K562 (cell line): ENCODE data around the gene HOXA2. TPM values are rescaled to one million over a fixed set of nuclear protein-coding genes. Genes with fewer than 3 reads are reported as not detected.
A peak's percentile ranks its signal among the peaks of the same experiment; 100 is the strongest.

Experiments
- ADNP ChIP-seq: fragments of 200-800 bp; sonication (Bioruptor generic); IDR thresholded peaks from 2 replicates; pipeline ENCODE4 v1.6.1; 2016; ENCODE audit warnings: missing genetic modification characterization, missing compliant biosample characterization
- ARID2 ChIP-seq: fragments of 450-650 bp; IDR thresholded peaks from 2 replicates; pipeline ENCODE4 v1.6.1; 2017; ENCODE audit warnings: antibody characterized with exemption, mild to moderate bottlenecking
- CBFA2T3 ChIP-seq: fragments of 450-650 bp; IDR thresholded peaks from 2 replicates; pipeline ENCODE4 v1.6.1; 2017
- FOXK2 ChIP-seq, 2 experiments: fragments of 450-650 bp; IDR thresholded peaks in 1 of 2; conservative IDR thresholded peaks in 1 of 2; 2 replicates each; pipeline ENCODE4 v1.6.1; 2016; ENCODE audit warnings: low read depth in 2 of 2, mild to moderate bottlenecking in 1 of 2
- NONO ChIP-seq, 2 experiments: fragments of 200-400 bp in 1 of 2; fragments of 450-650 bp in 1 of 2; formaldehyde crosslinking in 1 of 2; IDR thresholded peaks; 2 replicates each; pipeline ENCODE4 v1.6.1; 2017; ENCODE audit warnings: low read depth in 2 of 2, mild to moderate bottlenecking in 2 of 2, moderate library complexity in 2 of 2, low read length in 1 of 2
- NR2C2 ChIP-seq, 2 experiments: fragments of 200-800 bp in 1 of 2; sonication (Bioruptor generic) in 1 of 2; sonication (generic) in 1 of 2; formaldehyde crosslinking in 1 of 2; IDR thresholded peaks; 2 replicates each; pipeline versions ENCODE4 v1.6.1 to v1.8.0; 2016 to 2022; ENCODE audit warnings: mild to moderate bottlenecking in 1 of 2, missing compliant biosample characterization in 1 of 2, missing genetic modification characterization in 1 of 2, missing genetic modification reagents in 1 of 2
- NRF1 ChIP-seq, 2 experiments: fragments of 450-650 bp; IDR thresholded peaks in 1 of 2; conservative IDR thresholded peaks in 1 of 2; 2 replicates each; pipeline ENCODE4 v1.6.1; 2014; ENCODE audit warnings: mild to moderate bottlenecking in 2 of 2
- PBX2 ChIP-seq, 2 experiments: IDR thresholded peaks in 1 of 2; conservative IDR thresholded peaks in 1 of 2; 2 replicates each; pipeline ENCODE4 v1.6.1; 2016; ENCODE audit warnings: low read depth in 2 of 2, mild to moderate bottlenecking in 1 of 2, missing compliant biosample characterization in 1 of 2, missing genetic modification characterization in 1 of 2, moderate library complexity in 1 of 2
- PCBP1 ChIP-seq: fragments of 200-400 bp; formaldehyde crosslinking; IDR thresholded peaks from 2 replicates; pipeline ENCODE4 v1.6.1; 2018; ENCODE audit warnings: mild to moderate bottlenecking, low read depth, low read length; ENCODE audit not compliant: poor library complexity, severe bottlenecking
- PHF21A ChIP-seq: fragments of 450-650 bp; IDR thresholded peaks from 2 replicates; pipeline ENCODE4 v1.6.1; 2017; ENCODE audit warnings: low read depth, borderline replicate concordance
- PPARD ChIP-seq: fragments of 250-450 bp; sonication (Bioruptor Pico); IDR thresholded peaks from 2 replicates; pipeline ENCODE4 v1.8.0; 2022; ENCODE audit warnings: inconsistent platforms, mild to moderate bottlenecking, moderate library complexity
- RBM25 ChIP-seq: fragments of 200-400 bp; formaldehyde crosslinking; IDR thresholded peaks from 2 replicates; pipeline ENCODE4 v1.6.1; 2018; ENCODE audit warnings: low read length, low read depth, moderate library complexity; ENCODE audit not compliant: severe bottlenecking
- RCOR1 ChIP-seq, 2 experiments: IDR thresholded peaks; 2 replicates each; pipeline ENCODE4 v1.6.1; 2012; ENCODE audit warnings: low read depth in 2 of 2, low read length in 2 of 2, borderline replicate concordance in 1 of 2, improper control_type of control experiment in 1 of 2
- RNF2 ChIP-seq: sonication (generic); IDR thresholded peaks from 2 replicates; pipeline ENCODE4 v1.6.1; 2016
- SIN3B ChIP-seq: fragments of 450-650 bp; IDR thresholded peaks from 2 replicates; pipeline ENCODE4 v1.6.1; 2017; ENCODE audit warnings: low read depth, mild to moderate bottlenecking, moderate library complexity
- SNIP1 ChIP-seq: fragments of 450-650 bp; IDR thresholded peaks from 2 replicates; pipeline ENCODE4 v1.7.1; 2017; ENCODE audit warnings: low read depth, mild to moderate bottlenecking
- SOX6 ChIP-seq: fragments of 450-650 bp; IDR thresholded peaks from 2 replicates; pipeline ENCODE4 v1.6.1; 2014; ENCODE audit warnings: mild to moderate bottlenecking
- SPI1 ChIP-seq: IDR thresholded peaks from 2 replicates; pipeline ENCODE4 v1.6.1; 2011; ENCODE audit warnings: low read depth, low read length, control low read depth, borderline replicate concordance
- TAF7 ChIP-seq: fragments of 450-650 bp; IDR thresholded peaks from 2 replicates; pipeline ENCODE4 v1.6.1; 2016; ENCODE audit warnings: missing genetic modification characterization, missing compliant biosample characterization
- TAL1 ChIP-seq: fragments of 450-650 bp; IDR thresholded peaks from 2 replicates; pipeline ENCODE4 v1.6.1; 2016; ENCODE audit warnings: mild to moderate bottlenecking
- TOE1 ChIP-seq, 2 experiments: fragments of 450-650 bp in 1 of 2; sonication (generic) in 1 of 2; formaldehyde crosslinking in 1 of 2; IDR thresholded peaks; 2 replicates each; pipeline versions ENCODE4 v1.7.1 to v1.8.0; 2016 to 2022; ENCODE audit warnings: borderline replicate concordance in 2 of 2, mild to moderate bottlenecking in 2 of 2, antibody characterized with exemption in 1 of 2, inconsistent platforms in 1 of 2, low read depth in 1 of 2, missing genetic modification reagents in 1 of 2, moderate library complexity in 1 of 2
- TRIM24 ChIP-seq, 2 experiments: fragments of 450-650 bp; IDR thresholded peaks; 2 replicates each; pipeline ENCODE4 v1.6.1; 2016
- YY1 ChIP-seq, 3 experiments: IDR thresholded peaks; 2 replicates each; pipeline ENCODE4 v1.6.1; 2011; ENCODE audit warnings: low read length in 2 of 3, mild to moderate bottlenecking in 2 of 3, moderate library complexity in 2 of 3, borderline replicate concordance in 1 of 3, control low read depth in 1 of 3, low read depth in 1 of 3; ENCODE audit not compliant: insufficient read depth in 3 of 3, insufficient replicate concordance in 2 of 3, control insufficient read depth in 1 of 3, insufficient read length in 1 of 3; ENCODE audit errors: extremely low read depth in 1 of 3
- polyA plus RNA-seq, 8 experiments: library from polyadenylated mRNA; depleted of rRNA in 4 of 8; stranded (reverse) in 5 of 8; unstranded in 3 of 8; fragments of >200 nt; fragmentation: Nextera tagmentation in 2 of 8; fragmentation: Illumina TruSeq in 1 of 8; extraction: Ambion mirVana in 2 of 8; extraction: Trizol in 1 of 8; gene quantifications; 2 replicates each; pipeline versions ENCODE4 v1.2.1 to v1.2.3, GENCODE V29; 2011 to 2014; ENCODE audit warnings: inconsistent platforms in 1 of 8, missing spikeins in 1 of 8
- total RNA-seq, 7 experiments: library from RNA; depleted of rRNA in 6 of 7; stranded (reverse); fragments of >200 nt in 6 of 7; fragmentation: Illumina TruSeq in 2 of 7; extraction: Trizol in 2 of 7; gene quantifications; 2 replicates each; pipeline versions ENCODE4 v1.2.1 to v1.2.3, GENCODE V29; 2011 to 2021; ENCODE audit warnings: low replicate concordance in 1 of 7

HOXA2 gene
- total and polyA plus RNA-seq, 9 of the 15 experiments (the other 6 are each of a cell fraction or from before 2014, with no cell fraction given): 0.04 TPM; not detected in 8

- TF ChIP-seq RBM25 (peak; percentile 7), CBFA2T3 (peak; percentile 35; the same call in 1 of the 2 replicates), PCBP1 (peak; percentile 83), PHF21A (peak; percentile 60; the same call in 1 of the 2 replicates), TAL1 (no peak), SOX6 (no peak), NRF1 (conservative IDR thresholded peaks at IDR 0.05 in 1 of 2, IDR thresholded peaks at IDR 0.05 in 1 of 2) (peak in 1 of 2 experiments; percentile 31; a peak in 1 of 4 replicates), PBX2 (CRISPR knock-in tag; IDR thresholded peaks at IDR 0.05; ENCODE audit: low read depth) (no peak), PBX2 (tag; conservative IDR thresholded peaks at IDR 0.05; ENCODE audit: low read depth) (peak; percentile 89), FOXK2 (conservative IDR thresholded peaks at IDR 0.05 in 1 of 2, IDR thresholded peaks at IDR 0.05 in 1 of 2; ENCODE audit: low read depth in 2 of 2) (no peak), NONO (IDR thresholded peaks at IDR 0.05; ENCODE audit: low read depth in 2 of 2, low read length in 1 of 2) (no peak), SIN3B (no peak), TOE1 (IDR thresholded peaks at IDR 0.05; ENCODE audit: borderline replicate concordance) (no peak), TOE1 (CRISPR knock-in tag; IDR thresholded peaks at IDR 0.05; ENCODE audit: borderline replicate concordance, low read depth) (no peak), YY1 (IDR thresholded peaks at IDR 0.05; ENCODE audit: borderline replicate concordance in 1 of 3, control insufficient read depth in 1 of 3, extremely low read depth in 1 of 3, insufficient read depth in 3 of 3, insufficient read length in 1 of 3, insufficient replicate concordance in 2 of 3, low read depth in 1 of 3, low read length in 2 of 3) (peak in 1 of 3 experiments; percentile 71), NR2C2 (CRISPR knock-in tag; IDR thresholded peaks at IDR 0.05) (no peak), NR2C2 (tag; IDR thresholded peaks at IDR 0.05) (peak; percentile 57), ARID2 (no peak), TAF7 (no peak), RCOR1 (IDR thresholded peaks at IDR 0.05; ENCODE audit: borderline replicate concordance in 1 of 2, low read depth in 2 of 2, low read length in 2 of 2) (peak in 1 of 2 experiments; percentile 84; a peak in 2 of 4 replicates), SPI1 (no peak), RNF2 (peak; percentile 55; the same call in 1 of the 2 replicates), TRIM24 (IDR thresholded peaks at IDR 0.05) (no peak), SNIP1 (no peak), ADNP (no peak), PPARD (CRISPR knock-in tag) (no peak)
Measured at GRCh38 chr7:27112955-27113949, 10.8 kb upstream of the HOXA2 start (continued).
